ENCODE data around the gene BATF3.

GRCh38 chr1:212713465-212714136, 14.0 kb upstream of the BATF3 start:
- TF ChIP-seq CTCF (IDR thresholded peaks at IDR 0.05; ENCODE audit: extremely low read depth in 1 of 2, insufficient read depth in 1 of 2, low read depth in 1 of 2, low read length in 2 of 2) (no peak), EZH2 (IDR thresholded peaks at IDR 0.05; ENCODE audit: borderline replicate concordance, low read depth, low read length, severe bottlenecking) (no peak), POLR2A (IDR thresholded peaks at IDR 0.05; ENCODE audit: low read depth, low read length) (no peak)
- TF ChIP-seq, protein P1, sequence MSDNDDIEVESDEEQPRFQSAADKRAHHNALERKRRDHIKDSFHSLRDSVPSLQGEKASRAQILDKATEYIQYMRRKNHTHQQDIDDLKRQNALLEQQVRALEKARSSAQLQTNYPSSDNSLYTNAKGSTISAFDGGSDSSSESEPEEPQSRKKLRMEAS (IDR thresholded peaks at IDR 0.05; ENCODE audit: insufficient read depth, insufficient read length): no peak

Data from endothelial cell of umbilical vein (primary cell).